ENCODE results near the gene MBNL2.

Gene MBNL2

GRCh38 chr13:97397267-97397666 lies 175.1 kb downstream of the MBNL2 start:
- TF ChIP-seq CTCF (IDR thresholded peaks at IDR 0.05; ENCODE audit: low read depth, low read length), result no peak
- no peak overlapping the region for H3K4me3 ChIP-seq (ENCODE audit: low read depth, low read length)

GRCh38 chr13:97401421-97401820 lies 179.3 kb downstream of the MBNL2 start:
- no peak for TF ChIP-seq CTCF (IDR thresholded peaks at IDR 0.05; ENCODE audit: low read depth, low read length)
- H3K4me3 ChIP-seq (ENCODE audit: low read depth, low read length), result no peak overlapping the region

- H3K4me3 ChIP-seq (ENCODE audit: low read depth, low read length), result no peak overlapping the region
- no peak for TF ChIP-seq CTCF (IDR thresholded peaks at IDR 0.05; ENCODE audit: low read depth, low read length)
Measured at GRCh38 chr13:97403893-97404750, 182.0 kb downstream of the MBNL2 start.

- no peak for TF ChIP-seq CTCF (IDR thresholded peaks at IDR 0.05; ENCODE audit: low read depth, low read length)
- H3K4me3 ChIP-seq (ENCODE audit: low read depth, low read length), result no peak overlapping the region
Measured at GRCh38 chr13:97407540-97407939, 185.4 kb downstream of the MBNL2 start.

GRCh38 chr13:97408938-97409337 lies 186.8 kb downstream of the MBNL2 start:
- TF ChIP-seq CTCF (IDR thresholded peaks at IDR 0.05; ENCODE audit: low read depth, low read length), result no peak
- no peak overlapping the region for H3K4me3 ChIP-seq (ENCODE audit: low read depth, low read length)

- TF ChIP-seq CTCF (IDR thresholded peaks at IDR 0.05; ENCODE audit: low read depth, low read length), result no peak
- H3K4me3 ChIP-seq (ENCODE audit: low read depth, low read length), result no peak overlapping the region
Measured at GRCh38 chr13:97411984-97412383, 189.9 kb downstream of the MBNL2 start.

GRCh38 chr13:97413694-97414093 lies 191.6 kb downstream of the MBNL2 start:
- H3K4me3 ChIP-seq (ENCODE audit: low read depth, low read length), result no peak overlapping the region
- TF ChIP-seq CTCF (IDR thresholded peaks at IDR 0.05; ENCODE audit: low read depth, low read length), result no peak
